ENCODE data around the gene IL9. TPM values are rescaled to one million over a fixed set of nuclear protein-coding genes. Genes with fewer than 3 reads are reported as not detected.

Gene IL9
- polyA plus RNA-seq, 4 donors: not detected

DNA sequence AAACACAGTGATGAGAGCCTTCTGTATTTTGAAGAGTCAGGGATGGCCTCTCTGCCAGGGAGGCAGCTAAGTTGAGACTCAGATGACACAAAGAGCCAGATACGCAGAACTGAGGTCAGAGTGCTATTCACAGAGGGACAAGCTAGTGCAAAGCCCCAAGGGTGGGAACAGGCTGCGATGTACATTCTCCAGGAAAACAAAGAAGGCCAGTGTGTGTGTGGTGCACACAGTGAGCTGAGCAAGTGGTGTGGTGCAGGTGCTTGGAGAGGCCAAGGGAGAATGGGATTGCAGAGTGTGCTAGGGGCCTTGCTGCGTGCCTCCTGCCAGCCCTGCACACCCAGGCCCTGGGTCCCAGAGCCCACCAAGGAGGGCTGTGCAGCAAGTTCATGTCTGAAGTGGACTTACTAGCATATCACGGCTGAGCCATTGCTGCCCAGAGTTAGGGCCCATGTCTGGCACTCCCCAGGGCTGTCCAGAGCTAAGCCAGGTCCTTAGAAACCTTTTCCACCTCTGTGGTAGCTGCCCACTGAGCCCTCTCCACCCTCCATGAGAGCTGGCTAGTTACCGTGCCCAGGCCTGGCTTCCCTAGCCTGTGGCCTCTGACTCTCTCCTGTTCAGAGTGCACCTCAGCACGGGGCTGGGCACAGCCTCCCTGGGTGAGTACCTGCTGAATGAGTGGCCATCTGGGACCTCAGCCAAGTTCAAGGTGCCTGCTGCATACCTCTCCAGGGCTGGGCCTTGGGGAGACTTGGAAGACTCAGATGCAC is 51.9 kb downstream of the IL9 start:
- no peak for DNase-seq (ENCODE audit: low read depth in 4 of 4, low spot score in 3 of 4)

DNA sequence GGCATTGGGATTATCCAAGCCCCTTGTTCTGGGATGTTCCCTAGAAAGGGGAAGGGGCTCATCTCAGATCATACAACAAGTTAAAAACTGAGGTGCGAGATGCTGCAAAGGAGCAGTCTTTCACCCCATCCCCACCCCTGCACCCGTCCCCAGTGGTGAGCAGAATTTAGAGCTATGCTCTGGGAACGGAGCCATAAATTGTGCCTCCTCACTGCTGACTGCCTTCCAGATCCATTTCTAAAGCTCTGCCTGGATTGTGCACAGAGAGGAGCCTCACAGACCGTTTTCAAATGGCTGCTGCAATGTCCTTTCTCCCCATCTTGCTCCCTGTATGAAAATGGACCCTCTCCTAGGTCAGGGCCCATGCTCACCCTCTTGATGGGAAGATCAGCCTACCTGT is 52.9 kb downstream of the IL9 start:
- no peak for DNase-seq (ENCODE audit: low read depth in 4 of 4, low spot score in 3 of 4)

Other genes with a start within 250 kb of the IL9 start
- gene SLC25A48, start 61.2 kb downstream of the IL9 start, polyA plus RNA-seq (ENCODE audit: insufficient read length in 4 of 4): 1 to 10 TPM in 3 of 4 donors, under 1 TPM in 1; 0.25 to 3.5 (median 2.8) TPM
- 1 to 10 TPM; 1.3 to 4.6 (median 2.1) TPM for gene LECT2, start 59.1 kb upstream of the IL9 start, polyA plus RNA-seq (ENCODE audit: insufficient read length in 4 of 4)
- gene TGFBI, start 133.1 kb upstream of the IL9 start, polyA plus RNA-seq (ENCODE audit: insufficient read length in 4 of 4): 100 to 1,000 TPM; 216 to 843 (median 339) TPM
- gene SMAD5, start 237.0 kb upstream of the IL9 start, polyA plus RNA-seq (ENCODE audit: insufficient read length in 4 of 4): 10 to 100 TPM; 69.4 to 86.8 (median 74.0) TPM

All from left renal pelvis (tissue), 4 donors.